Limb (tissue), 2 donors: ENCODE results near the gene FHL3.

Experiments
- DNase-seq, 2 donors: peaks; one replicate each; pipeline ENCODE4 v3.0.0-alpha.2; 2016; ENCODE audit errors: extremely low spot score in 2 of 2

Gene FHL3

GRCh38 chr1:38013227-38013622 is 7.9 kb upstream of the FHL3 start:
- no peak for DNase-seq

GRCh38 chr1:38012363-38013226 is 7.3 kb upstream of the FHL3 start, which contains the start of gene UTP11:
Gene UTP11 (plus strand): TSS chr1:38012734. CDS start chr1:38012803, 69 bp downstream.
- DNase-seq = peak; percentile 94 to 98

- no peak for DNase-seq
Measured at GRCh38 chr1:38009841-38010180, 4.5 kb upstream of the FHL3 start.

DNA sequence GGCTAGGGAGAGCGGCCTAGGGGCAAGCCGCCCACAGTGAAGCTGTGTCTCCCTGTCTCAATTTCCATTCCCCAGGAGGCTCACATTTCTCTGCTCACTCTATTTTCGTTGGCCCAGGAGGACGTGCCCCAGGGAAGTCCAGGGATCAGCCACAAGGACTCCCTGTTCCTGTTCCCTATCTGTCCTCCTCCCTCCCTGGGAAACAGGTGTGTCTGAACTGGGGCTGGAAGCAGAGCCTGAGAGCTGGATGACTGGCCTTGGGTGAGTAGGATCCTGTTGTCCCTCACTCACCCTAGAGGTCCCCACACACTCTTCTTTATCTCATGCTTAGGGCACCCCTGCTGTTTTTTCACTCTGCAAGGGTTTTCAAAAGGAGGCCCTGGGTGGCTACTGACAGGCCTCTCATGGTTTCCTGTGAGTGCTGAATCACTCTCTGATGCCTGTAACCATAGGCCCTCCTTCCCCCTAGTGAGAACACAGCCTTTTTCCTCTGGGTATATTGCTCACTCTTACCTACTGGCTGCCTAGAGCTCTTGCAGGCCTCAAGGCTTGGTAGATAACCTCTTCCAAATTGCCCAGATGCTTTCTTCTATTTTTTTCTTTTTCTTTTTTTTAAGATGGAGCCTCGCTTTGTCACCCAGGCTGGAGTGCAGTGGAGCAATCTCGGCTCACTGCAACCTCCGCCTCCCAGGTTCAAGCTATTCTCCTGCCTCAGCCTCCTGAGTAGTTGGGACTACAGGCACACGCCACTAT is 4.0 kb upstream of the FHL3 start:
- DNase-seq = no peak

- peak in 1 of 2 donors; percentile 43 for DNase-seq
Measured at GRCh38 chr1:38006008-38006828, 904 bp upstream of the FHL3 start.

DNA sequence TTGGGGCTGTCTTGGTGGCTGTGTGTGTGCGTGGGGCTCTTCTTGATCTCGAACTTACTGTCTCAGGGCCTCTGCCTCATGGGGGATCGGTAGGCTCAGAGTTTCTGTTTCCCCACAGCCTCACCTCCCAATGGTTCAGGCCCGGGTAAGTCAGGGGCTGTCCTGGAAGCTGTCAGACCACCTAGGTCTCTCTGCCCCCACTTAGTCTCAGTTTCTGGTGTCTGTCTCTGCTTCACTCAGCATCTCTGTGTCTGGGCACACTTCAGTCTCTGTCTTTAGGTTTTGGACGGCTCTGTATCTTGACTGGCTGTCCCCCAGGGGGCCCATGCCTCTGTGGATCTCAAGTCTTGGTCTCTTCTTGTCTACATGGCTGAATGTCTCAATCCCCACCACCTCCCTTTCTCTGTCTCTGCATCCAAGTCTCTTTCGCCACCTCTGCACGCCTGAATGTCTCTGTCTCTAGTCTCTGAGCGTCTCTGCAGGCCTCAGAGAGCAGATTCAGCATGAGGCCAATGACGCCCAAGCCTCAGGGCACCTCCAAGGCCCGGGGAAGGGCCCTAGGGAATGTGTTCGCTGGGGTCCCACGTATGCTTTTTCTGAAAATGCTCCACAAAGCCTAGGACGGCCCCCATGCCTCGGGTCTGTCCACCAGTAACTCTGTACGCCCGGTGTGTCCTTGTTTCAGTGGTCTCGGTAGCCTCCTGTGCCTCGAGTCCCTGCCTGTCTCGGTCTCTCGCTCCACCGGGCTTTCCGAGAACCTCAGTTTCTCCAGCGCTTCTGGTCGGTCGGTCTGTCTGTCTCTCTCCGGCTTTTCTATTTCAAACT is 818 bp downstream of the FHL3 start:
- DNase-seq = peak in 1 of 2 donors; percentile 47

DNA sequence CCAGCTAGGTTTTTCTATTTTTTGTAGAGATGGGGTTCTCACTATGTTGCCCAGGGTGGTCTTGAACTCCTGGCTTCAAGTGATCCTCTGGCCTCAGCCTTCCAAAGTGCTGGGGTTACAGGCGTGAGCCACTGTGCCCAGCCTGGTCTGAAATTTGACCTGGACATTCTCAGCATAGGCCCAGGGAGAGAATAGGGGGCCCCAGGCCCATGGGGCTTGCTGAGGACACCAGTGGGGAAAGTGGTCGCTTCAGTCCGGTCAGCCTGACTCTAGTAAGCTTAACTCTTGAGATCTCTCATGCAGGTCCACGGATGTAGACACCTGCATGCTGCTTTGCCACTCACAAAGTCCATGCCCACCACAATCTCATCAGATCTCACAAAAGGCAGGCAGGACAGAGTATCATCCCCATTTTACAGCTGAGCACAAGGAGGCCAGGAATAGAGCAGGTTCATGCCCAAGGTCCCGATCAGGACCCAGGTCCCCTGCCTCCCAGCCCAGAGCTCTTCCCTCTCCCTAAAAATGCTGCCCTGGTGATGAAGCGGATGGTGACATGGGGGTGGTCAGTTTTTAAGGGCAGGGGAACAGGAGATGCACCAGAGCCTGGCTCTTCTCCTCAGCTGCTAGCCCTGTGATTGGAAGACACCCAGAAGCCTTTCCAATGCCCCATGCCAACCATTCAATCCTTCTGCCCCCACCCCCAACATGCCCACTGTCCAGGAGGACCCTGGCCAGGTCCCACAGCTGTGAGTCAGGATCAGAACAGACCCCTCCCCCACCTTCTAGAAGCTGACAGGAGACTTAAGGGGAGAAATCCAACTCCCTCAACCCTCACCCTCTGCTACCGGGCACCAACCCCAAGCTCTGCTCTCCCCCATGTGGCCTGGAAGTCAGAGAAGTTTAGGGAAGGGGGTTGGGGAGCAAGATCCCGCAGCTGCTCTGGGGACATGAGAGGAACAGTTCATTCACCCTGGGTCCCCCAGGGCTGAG is 1.8 kb downstream of the FHL3 start:
- no peak for DNase-seq

- DNase-seq = peak; percentile 74 to 79
Measured at GRCh38 chr1:38000529-38001455, 4.5 kb downstream of the FHL3 start.

DNA sequence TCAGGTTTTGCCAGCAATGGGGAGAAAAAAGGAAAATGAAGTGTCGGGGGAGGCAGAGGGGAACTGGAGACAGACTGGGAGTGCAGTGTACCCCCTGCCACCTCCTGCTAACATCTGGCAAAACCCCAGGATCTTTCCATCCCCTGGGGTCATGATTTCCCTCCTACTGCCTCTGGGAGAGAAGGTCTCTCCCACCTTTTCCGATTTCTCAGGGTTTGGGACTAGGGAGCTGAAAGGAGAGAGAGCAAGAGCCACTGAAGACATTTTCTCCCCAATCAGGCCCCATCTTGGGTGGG is 5.1 kb downstream of the FHL3 start:
- no peak for DNase-seq

- peak; percentile 70 to 71 for DNase-seq
Measured at GRCh38 chr1:37999430-38000232, 5.7 kb downstream of the FHL3 start.

- no peak for DNase-seq
Measured at GRCh38 chr1:37998913-37999429, 6.3 kb downstream of the FHL3 start.

- DNase-seq = no peak
Measured at GRCh38 chr1:37998089-37998808, 7.1 kb downstream of the FHL3 start.

- no peak for DNase-seq
Measured at GRCh38 chr1:37997256-37998088, 7.8 kb downstream of the FHL3 start.

- DNase-seq = peak; percentile 94 to 95
Measured at GRCh38 chr1:37995751-37996345, 9.5 kb downstream of the FHL3 start.

- no peak for DNase-seq
Measured at GRCh38 chr1:37994886-37995566, 10.3 kb downstream of the FHL3 start.
